GM18519 (cell line): Measurements from ENCODE around the gene KCNJ18.
"Not testable (repeated sequence)": the region's sequence is repeated elsewhere in the genome, so short reads cannot be mapped to it uniquely, and the experiment has no call there.

Experiments
- ATAC-seq: cut with Tn5 transposase; IDR thresholded peaks from one replicate; pipeline ENCODE4 v1.9.1; 2021; ENCODE audit warnings: mild to moderate bottlenecking, moderate library complexity; ENCODE audit not compliant: unreplicated experiment, low FRiP score

Gene KCNJ18

DNA sequence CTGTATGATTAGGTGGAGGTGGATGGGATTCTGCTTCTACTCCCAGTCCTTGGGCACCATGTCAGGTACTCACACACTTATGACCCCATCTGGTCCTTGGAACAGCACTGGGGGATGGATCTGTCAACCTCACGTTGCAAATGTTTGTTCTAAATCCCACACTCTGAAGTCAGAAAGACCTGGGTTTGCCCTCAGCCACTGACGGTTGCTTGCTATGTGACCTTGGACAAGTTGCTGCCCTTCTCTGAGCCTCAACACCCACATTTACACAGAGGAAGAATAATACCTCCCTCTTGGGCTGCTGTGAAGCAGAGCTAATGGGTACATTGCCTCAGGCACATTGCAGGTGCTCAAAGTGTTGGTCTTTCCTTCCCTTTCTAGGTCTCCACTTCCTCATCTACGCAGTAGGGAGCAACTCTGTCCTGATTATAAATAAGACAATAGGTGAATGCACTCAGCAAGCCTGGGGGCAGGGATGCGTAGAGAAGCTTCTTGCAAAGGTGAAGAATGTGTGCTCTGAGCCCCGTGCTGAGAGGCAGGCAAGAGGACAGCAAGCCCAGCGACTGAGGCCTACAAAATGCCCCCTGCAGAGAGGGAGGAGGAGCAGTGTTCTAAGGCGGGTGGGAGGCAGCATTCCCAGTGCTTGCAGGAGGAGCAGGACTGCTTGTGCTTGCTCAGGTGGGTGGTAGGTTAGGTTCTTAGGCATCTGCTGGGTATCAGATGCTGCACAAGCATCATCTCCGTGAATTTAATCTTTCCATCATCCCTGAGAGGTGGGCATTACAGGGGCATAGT lies 21.8 kb upstream of the KCNJ18 start:
- ATAC-seq = not testable (repeated sequence)

DNA sequence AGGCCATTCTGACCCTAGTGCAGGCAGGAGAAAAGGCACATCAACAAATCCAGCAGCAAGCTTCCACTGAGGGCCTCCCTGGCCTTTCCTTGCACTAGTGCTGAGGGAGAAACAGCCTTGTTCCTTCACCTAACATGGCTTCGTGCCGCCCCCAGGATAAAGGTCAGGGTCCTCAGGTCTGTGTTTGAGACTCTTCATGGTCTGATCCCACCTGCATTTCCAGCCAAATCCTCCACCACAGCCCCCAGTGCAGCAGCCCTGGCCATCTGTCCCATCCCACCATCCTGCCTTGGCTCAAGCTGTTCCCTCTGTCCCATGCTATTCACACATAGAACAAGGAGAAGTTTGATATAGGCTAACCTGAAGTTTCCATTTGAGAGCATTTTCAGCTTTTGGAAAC lies 20.9 kb upstream of the KCNJ18 start:
- not testable (repeated sequence) for ATAC-seq

GRCh38 chr17:21671871-21672270 lies 20.5 kb upstream of the KCNJ18 start:
- not testable (repeated sequence) for ATAC-seq

DNA sequence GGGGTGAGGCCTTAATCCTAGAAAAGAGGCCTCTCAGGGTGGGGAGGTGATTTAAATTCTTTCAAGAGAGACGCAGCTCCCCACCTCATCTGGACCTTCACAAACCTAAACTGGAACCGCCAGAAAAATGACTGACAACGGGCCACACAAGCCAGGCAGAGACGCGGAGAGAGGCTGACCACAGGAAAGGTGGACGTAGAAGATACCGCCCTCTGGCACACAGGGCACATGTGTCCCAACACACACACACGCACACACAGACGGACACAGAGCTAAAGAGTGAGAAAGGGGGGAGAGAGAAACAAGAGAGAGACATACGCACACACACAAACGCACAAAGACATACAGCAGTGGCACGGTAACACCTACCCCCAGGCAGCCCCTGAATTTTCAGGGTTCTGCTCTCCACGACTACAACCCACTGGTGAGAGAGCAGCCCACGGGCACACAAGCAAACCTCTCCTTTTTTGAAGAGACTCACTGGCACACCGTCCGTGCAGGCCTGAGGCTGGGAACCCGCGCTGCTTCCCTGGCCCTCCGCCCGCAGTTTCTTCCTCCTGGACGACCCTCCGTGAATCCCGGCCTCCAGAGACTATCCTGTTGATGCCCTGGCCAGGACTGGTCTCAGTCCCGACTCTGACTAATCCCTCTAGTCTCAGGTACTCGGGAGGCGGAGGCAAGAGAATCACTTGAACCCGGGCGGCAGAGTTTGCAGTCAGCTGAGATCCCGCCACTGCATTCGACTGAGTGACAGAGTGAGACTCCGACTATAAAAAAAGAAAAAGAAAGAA lies 18.7 kb upstream of the KCNJ18 start:
- ATAC-seq = not testable (repeated sequence)

DNA sequence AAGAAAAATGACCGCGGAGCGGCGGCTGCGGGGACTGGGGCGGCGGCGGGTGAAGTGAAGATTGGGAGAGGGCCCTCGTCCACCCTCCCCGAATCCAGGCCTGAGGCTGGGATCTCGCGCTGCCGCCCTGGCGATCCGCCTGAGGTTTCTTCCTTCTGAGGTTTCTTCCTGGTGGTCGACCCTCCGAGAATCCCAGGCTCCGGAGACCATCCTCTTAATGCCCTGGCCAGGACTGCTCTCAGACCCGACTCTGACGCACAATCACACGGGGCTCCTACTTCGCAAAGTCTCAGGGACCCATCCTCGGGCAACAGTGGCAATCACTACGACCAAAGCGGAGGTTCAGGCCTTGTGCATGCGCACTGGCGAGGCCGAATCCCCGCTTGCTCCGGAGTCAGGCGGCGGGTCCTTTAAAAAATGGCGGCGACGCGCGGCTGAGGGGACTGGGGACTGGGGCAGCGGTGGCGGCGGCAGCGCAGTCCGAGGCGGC lies 18.0 kb upstream of the KCNJ18 start:
- ATAC-seq = no peak

- ATAC-seq = not testable (repeated sequence)
These were observed 17.2 kb upstream of the KCNJ18 start for GRCh38 chr17:21674891-21675738.

- ATAC-seq = not testable (repeated sequence)
These were observed 16.6 kb upstream of the KCNJ18 start for GRCh38 chr17:21675739-21676130.

DNA sequence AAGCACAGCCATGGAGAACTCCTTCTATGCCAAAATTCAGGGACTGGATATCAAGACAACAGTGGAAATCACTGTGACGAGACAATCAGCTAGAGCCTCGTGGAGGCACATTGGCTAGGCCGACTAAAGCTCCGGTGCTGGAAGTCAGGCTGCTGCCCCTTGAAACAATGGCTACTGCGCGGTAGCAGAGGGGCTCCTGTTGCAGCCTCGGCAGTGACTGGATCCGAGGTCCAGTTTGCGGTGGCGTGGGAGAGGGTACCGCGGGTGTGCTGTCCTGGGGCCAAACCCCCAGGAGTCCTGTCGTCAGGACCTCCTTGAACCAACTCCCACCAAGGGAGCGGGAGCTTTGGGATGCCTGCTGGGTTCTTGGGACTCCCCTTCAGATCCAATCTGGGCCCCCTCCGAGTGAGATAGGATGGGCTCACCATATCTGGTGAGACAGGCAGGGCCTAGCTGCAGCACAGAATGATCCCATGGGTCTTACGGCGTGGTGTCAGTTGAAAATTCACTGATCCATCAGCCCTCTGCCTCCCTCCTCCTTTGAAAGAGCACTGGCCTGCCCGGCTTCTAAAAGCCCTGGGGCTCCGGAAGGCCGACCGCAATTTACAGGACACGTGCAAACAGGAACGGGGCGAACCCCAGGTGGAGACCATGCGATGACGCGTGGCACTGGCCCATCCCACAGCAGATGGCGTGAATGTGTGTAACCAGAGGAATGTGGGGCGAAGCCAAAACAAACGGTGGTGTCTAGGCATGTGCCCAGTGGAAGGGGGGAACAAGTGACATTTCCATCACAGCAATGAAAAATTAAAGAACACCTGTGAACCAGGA lies 15.8 kb upstream of the KCNJ18 start:
- ATAC-seq = no peak

DNA sequence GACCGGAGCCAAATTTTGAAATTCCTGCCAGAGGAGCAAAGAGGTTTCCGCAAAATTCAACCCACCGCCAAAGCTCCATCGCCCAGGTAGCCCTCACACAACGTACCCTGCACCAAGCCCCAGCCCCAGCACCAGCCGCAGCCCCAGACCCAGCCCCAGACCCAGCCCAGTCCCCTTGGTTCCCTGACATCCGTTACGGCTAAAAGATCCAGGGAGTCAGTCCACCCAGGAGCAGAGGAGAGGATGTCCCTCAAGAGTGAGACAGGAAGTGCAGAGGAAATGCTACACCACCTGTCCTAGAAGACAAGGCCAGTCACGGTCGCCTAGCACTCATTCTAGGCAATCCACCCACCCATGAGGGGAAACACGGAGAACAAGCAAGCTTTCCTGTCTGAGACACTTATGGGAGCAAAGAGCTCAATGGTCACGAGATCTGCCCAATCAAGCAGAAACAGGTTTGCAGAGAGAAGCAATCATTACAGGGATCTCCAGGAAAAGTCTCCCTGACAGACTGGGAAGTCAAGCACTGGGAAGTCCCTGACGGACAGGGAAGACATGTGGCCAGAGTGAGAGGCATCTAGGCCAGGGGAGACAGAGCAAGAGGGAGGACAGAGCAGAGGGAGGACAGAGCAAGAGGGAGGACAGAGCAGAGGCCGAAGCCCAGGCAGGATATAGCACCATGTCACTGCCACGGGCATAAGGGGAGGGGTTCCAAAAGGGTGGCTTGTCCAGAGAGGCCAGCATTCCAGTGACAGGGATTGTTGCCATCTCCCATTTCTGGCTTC lies 15.0 kb upstream of the KCNJ18 start:
- ATAC-seq = no peak

GRCh38 chr17:21677911-21678310 lies 14.4 kb upstream of the KCNJ18 start:
- ATAC-seq = no peak

- no peak for ATAC-seq
These were observed 13.8 kb upstream of the KCNJ18 start for GRCh38 chr17:21678393-21679081.

DNA sequence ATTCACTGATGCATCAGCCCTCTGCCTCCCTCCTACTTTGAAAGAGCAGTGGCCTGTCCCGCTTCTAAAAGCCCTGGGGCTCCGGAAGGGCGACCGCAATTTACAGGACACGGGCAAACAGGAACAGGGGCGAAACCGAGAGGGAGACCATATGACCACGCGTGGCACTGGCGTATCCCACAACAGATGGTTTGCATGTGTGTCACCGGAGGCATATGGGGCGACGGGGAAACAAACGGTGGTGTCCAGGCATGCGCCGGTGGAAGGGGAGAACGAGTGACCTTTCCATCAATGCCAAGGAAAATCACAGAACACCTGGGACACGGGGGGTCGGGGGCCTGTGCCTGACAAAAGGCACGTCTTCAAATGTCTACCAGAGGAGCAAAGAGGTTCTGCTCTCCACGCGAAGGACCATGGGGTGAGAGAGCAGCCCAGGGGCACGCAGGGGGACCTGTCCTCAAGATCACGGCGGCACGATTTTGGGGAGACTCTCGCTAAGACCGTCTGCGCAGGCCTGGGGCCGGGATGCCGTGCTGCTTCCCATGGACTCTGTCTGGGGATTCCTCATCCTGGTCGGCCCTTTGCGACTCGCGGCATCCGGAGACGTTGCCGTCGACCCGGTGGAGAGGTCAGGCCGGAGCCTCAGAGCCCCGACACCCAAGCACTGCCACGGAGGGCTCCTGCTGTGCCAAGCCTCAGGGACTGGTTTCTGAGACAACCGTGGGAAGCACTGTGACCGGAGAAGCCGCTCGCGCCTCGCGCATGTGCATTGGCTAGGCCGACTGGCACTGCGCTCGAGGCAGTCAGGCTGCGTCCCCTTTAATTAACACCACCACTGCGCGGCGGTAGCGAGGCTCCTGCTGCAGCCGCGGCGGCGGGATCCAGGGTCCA lies 12.8 kb upstream of the KCNJ18 start:
- no peak for ATAC-seq

GRCh38 chr17:21680366-21680765 lies 12.0 kb upstream of the KCNJ18 start:
- ATAC-seq = no peak

DNA sequence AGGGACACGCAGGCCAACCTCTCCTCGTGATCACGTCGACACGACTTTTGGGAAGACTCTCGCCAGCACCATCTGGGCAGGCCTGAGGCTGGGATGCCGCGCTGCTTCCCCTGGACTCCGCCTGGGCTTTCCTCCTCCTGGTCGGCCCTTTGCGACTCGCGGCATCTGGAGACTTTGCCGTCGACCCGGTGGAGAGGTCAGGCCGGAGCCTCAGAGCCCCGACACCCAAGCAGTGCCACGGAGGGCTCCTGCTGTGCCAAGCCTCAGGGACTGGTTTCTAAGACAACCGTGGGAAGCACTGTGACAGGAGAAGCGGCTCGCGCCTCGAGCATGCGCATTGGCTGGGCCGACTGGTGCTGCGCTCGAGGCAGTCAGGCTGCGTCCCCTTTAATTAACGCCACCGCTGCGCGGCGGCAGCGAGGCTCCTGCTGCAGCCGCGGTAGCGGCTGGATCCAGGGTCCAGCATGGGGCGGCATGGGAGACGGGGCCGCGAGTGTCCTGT lies 11.4 kb upstream of the KCNJ18 start:
- not testable (repeated sequence) for ATAC-seq

DNA sequence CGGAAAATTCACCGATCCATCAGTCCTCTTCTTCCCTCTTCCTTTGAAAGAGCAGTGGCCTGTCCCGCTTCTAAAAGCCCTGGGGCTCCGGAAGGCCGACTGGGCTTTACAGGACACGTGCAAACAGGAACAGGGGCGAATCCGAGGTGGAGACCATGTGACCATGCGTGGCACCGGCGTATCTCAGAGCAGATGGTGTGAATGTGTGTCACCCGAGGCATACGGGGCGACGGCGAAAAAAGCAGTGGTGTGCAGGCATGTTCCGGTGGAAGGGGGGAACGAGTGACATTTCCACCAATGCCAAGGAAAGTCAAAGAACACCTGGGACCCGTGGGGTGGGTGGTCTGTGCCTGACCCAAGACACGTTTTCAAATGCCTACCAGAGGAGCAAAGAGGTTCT lies 10.7 kb upstream of the KCNJ18 start:
- ATAC-seq = not testable (repeated sequence)

- not testable (repeated sequence) for ATAC-seq
These were observed 10.2 kb upstream of the KCNJ18 start for GRCh38 chr17:21682130-21682529.

DNA sequence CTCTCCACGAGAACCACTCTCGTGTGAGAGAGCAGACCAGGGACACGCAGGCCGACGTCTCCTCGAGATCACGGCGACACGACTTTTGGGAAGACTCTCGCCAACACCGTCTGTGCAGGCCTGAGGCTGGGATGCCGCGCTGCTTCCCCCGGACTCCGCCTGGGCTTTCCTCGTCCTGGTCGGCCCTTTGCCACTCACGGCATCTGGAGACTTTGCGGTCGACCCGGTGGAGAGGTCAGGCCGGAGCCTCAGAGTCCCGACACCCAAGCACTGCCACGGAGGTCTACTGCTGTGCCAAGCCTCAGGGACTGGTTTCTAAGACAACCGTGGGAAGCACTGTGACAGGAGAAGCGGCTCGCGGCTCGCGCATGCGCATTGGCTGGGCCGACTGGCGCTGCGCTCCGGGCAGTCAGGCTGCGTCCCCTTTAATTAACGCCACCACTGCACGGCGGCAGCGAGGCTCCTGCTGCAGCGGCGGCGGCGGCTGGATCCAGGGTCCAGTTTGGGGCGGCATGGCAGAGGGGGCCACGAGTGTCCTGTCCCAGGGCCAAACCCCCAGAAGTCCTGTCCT lies 9.1 kb upstream of the KCNJ18 start:
- not testable (repeated sequence) for ATAC-seq
